Panc1 (cell line): ENCODE results near the gene PTK7. TPM values are rescaled to one million over a fixed set of nuclear protein-coding genes. Genes with fewer than 3 reads are reported as not detected.

Experiments
- ATAC-seq: fragments of 200-7000 bp; cut with Tn5 transposase; 2 replicates; pipeline ENCODE4 v1.9.1; 2020; ENCODE audit warnings: mild to moderate bottlenecking, moderate library complexity
- BruUV-seq: library from RNA; stranded (reverse); fragments of 400-500 nt; replicated peaks from 2 replicates; lab custom pipeline; 2021; lab: Mats Ljungman, UMichigan
- CTCF ChIA-PET: fragments of 300-600 bp; sonication (Branson Sonifier 250); formaldehyde crosslinking; loops from one replicate; lab custom pipeline; 2022; ENCODE audit warnings: antibody characterized with exemption; lab: Charles Lee
- POLR2A ChIA-PET: fragments of 300-600 bp; sonication (Branson Sonifier 250); formaldehyde crosslinking; loops from one replicate; lab custom pipeline; 2022; ENCODE audit warnings: antibody characterized with exemption; lab: Charles Lee
- DNase-seq: peaks from one replicate; pipeline ENCODE4 v3.0.0-alpha.2; 2010; ENCODE audit warnings: low read depth, low spot score
- H3K27ac ChIP-seq: 2 replicates; pipeline ENCODE4 v1.5.1; 2011; ENCODE audit warnings: mild to moderate bottlenecking, low read length, inconsistent platforms
- H3K27me3 ChIP-seq: fragments of 200-500 bp; sonication (Bioruptor generic); 2 replicates; pipeline ENCODE4 v1.6.0; 2014; ENCODE audit warnings: low read length, inconsistent platforms; ENCODE audit not compliant: control insufficient read depth, insufficient read depth
- H3K36me3 ChIP-seq: fragments of 200-500 bp; sonication (Bioruptor generic); 2 replicates; pipeline ENCODE4 v1.5.1; 2014; ENCODE audit warnings: inconsistent platforms, mild to moderate bottlenecking, low read length, moderate library complexity; ENCODE audit not compliant: control insufficient read depth, insufficient read depth
- H3K4me1 ChIP-seq: 2 replicates; pipeline ENCODE4 v1.5.1; 2011; ENCODE audit warnings: inconsistent platforms, mild to moderate bottlenecking, low read length, moderate library complexity; ENCODE audit not compliant: control insufficient read depth, insufficient read depth
- H3K4me3 ChIP-seq, 2 experiments: 2 replicates each; pipeline ENCODE4 v1.5.1; 2011 to 2012; ENCODE audit warnings: low read depth in 2 of 2, low read length in 2 of 2, mild to moderate bottlenecking in 2 of 2, inconsistent platforms in 1 of 2, moderate library complexity in 1 of 2
- H3K9me3 ChIP-seq: fragments of 200-500 bp; sonication (Bioruptor generic); 2 replicates; pipeline ENCODE4 v1.5.1; 2014; ENCODE audit warnings: low read depth, mild to moderate bottlenecking, inconsistent platforms, low read length, moderate library complexity; ENCODE audit not compliant: control insufficient read depth, insufficient read depth
- CTCF ChIP-seq: fragments of 450-650 bp; IDR thresholded peaks from 2 replicates; pipeline ENCODE4 v1.5.1; 2017; ENCODE audit warnings: mild to moderate bottlenecking
- POLR2AphosphoS5 ChIP-seq: IDR thresholded peaks from 2 replicates; pipeline ENCODE4 v1.6.1; 2012; ENCODE audit warnings: mild to moderate bottlenecking, low read depth, low read length, moderate library complexity
- SIN3A ChIP-seq: IDR thresholded peaks from 2 replicates; pipeline ENCODE4 v1.6.1; 2012; ENCODE audit warnings: low read depth, mild to moderate bottlenecking, low read length, moderate library complexity, borderline replicate concordance; ENCODE audit not compliant: insufficient read depth
- TCF7L2 ChIP-seq: IDR thresholded peaks from 2 replicates; pipeline ENCODE4 v1.6.1; 2011; ENCODE audit warnings: mild to moderate bottlenecking, low read depth, low read length, inconsistent platforms
- in situ Hi-C: cut with HindIII; loops from 2 replicates; pipeline ENCODE4 v1.10.0; 2016; ENCODE audit warnings: low sequenced_read_pairs, low pct_unique_long_range_greater_than_20kb
- intact Hi-C: fragments of 100-400 bp; cut with micrococcal nuclease; formaldehyde crosslinking; loops from one replicate; pipeline ENCODE4 v1.10.0; 2022; ENCODE audit not compliant: unreplicated experiment
- total RNA-seq: library from RNA; stranded (reverse); gene quantifications from one replicate; pipeline ENCODE4 v1.2.1, GENCODE V29; 2021; ENCODE audit not compliant: unreplicated experiment
- TF ChIP-seq, protein P1 (sequence below), 2 experiments: IDR thresholded peaks; 2 replicates each; pipeline ENCODE4 v1.6.1; 2011 to 2012; ENCODE audit warnings: low read depth in 2 of 2, control low read depth in 1 of 2, low read length in 1 of 2, mild to moderate bottlenecking in 1 of 2, moderate library complexity in 1 of 2; ENCODE audit not compliant: insufficient read depth in 1 of 2

The PTK7 gene
- total RNA-seq, 1 experiment from 2014 or later, result 240 TPM

GRCh38 chr6:43055966-43056365, 20.1 kb upstream of the PTK7 start:
- Histone ChIP-seq H3K27me3 (no peaks in the 10 kb centered on the region), H3K4me3 (no peak overlapping the region), H3K36me3 (peaks cover 5% of the 10 kb centered on the region; the same call in 1 of the 2 replicates), H3K27ac (no peak overlapping the region), H3K4me1 (peaks cover 25% of the 10 kb centered on the region), H3K9me3 (no peaks in the 10 kb centered on the region)
- no peak for TF ChIP-seq CTCF
- TF ChIP-seq TCF7L2, result no peak
- TF ChIP-seq, protein P1, sequence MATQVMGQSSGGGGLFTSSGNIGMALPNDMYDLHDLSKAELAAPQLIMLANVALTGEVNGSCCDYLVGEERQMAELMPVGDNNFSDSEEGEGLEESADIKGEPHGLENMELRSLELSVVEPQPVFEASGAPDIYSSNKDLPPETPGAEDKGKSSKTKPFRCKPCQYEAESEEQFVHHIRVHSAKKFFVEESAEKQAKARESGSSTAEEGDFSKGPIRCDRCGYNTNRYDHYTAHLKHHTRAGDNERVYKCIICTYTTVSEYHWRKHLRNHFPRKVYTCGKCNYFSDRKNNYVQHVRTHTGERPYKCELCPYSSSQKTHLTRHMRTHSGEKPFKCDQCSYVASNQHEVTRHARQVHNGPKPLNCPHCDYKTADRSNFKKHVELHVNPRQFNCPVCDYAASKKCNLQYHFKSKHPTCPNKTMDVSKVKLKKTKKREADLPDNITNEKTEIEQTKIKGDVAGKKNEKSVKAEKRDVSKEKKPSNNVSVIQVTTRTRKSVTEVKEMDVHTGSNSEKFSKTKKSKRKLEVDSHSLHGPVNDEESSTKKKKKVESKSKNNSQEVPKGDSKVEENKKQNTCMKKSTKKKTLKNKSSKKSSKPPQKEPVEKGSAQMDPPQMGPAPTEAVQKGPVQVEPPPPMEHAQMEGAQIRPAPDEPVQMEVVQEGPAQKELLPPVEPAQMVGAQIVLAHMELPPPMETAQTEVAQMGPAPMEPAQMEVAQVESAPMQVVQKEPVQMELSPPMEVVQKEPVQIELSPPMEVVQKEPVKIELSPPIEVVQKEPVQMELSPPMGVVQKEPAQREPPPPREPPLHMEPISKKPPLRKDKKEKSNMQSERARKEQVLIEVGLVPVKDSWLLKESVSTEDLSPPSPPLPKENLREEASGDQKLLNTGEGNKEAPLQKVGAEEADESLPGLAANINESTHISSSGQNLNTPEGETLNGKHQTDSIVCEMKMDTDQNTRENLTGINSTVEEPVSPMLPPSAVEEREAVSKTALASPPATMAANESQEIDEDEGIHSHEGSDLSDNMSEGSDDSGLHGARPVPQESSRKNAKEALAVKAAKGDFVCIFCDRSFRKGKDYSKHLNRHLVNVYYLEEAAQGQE (IDR thresholded peaks at IDR 0.05; ENCODE audit: insufficient read depth in 1 of 2, low read depth in 2 of 2, low read length in 1 of 2), result no peak
- no peak for TF ChIP-seq SIN3A
- TF ChIP-seq POLR2AphosphoS5, result no peak
- POLR2A ChIA-PET, result no interaction called here
- CTCF ChIA-PET, result no interaction called here
- intact Hi-C loops, result no loop called here
- in situ Hi-C loops, result no loop called here
- ATAC-seq (no peak), DNase-seq (no peak)
- no TSS peak for BruUV-seq

GRCh38 chr6:43058531-43058930, 17.6 kb upstream of the PTK7 start:
- TF ChIP-seq SIN3A (no peak), CTCF (no peak), POLR2AphosphoS5 (no peak), TCF7L2 (no peak)
- TF ChIP-seq, protein P1 (IDR thresholded peaks at IDR 0.05; ENCODE audit: insufficient read depth in 1 of 2, low read depth in 2 of 2, low read length in 1 of 2), result no peak
- Histone ChIP-seq H3K36me3 (peaks cover 5% of the 10 kb centered on the region; the same call in 1 of the 2 replicates), H3K27me3 (no peaks in the 10 kb centered on the region), H3K4me3 (peak overlapping the region; percentile 91 to 97), H3K9me3 (no peaks in the 10 kb centered on the region), H3K27ac (peak overlapping the region; percentile 92), H3K4me1 (peaks cover 11% of the 10 kb centered on the region)
- in situ Hi-C loops (no loop called here), intact Hi-C loops (loop anchor here (2.0 kb wide), 1 partner anchor 34 kb away; no protein-coding TSS in a partner anchor)
- no peak for ATAC-seq
- no peak for DNase-seq
- CTCF ChIA-PET, result no interaction called here
- BruUV-seq, result TSS peak; percentile 75
- POLR2A ChIA-PET, result no interaction called here
